ENCODE measurements around the gene BCCIP. TPM values are rescaled to one million over a fixed set of nuclear protein-coding genes. Genes with fewer than 3 reads are reported as not detected.

Gene BCCIP
- total RNA-seq (10 to 100 TPM; 44.5 to 52.4 (median 48.0) TPM), polyA plus RNA-seq (61.2 TPM)
- long read RNA-seq, donor 1, transcript BCCIP-202 (7 exons, 2,337 nt): major isoform, 38 of 93 reads
- long read RNA-seq, donor 1, transcript BCCIP-201 (7 exons, 1,236 nt): minor isoform, 30 of 93 reads
- long read RNA-seq, donor 1, transcript BCCIP-203 (8 exons, 1,433 nt): minor isoform, 16 of 93 reads
- long read RNA-seq, donor 1, partial matches to known transcripts: 3 of 93 reads
- long read RNA-seq, donor 1, other reads (novel, unspliced or antisense): 6 of 93 reads
- long read RNA-seq, donor 2, transcript BCCIP-202 (7 exons, 2,337 nt): major isoform, 13 of 33 reads
- long read RNA-seq, donor 2, transcript BCCIP-201 (7 exons, 1,236 nt): minor isoform, 11 of 33 reads
- long read RNA-seq, donor 2, transcript BCCIP-203 (8 exons, 1,433 nt): minor isoform, 6 of 33 reads
- long read RNA-seq, donor 2, partial matches to known transcripts: 3 of 33 reads
- long read RNA-seq, donor 2, other reads (novel, unspliced or antisense): 0 of 33 reads
- long read RNA-seq, donor 3, transcript BCCIP-203 (8 exons, 1,433 nt): minor isoform, 22 of 154 reads
- long read RNA-seq, donor 3, transcript BCCIP-201 (7 exons, 1,236 nt): major isoform, 59 of 154 reads
- long read RNA-seq, donor 3, transcript BCCIP-202 (7 exons, 2,337 nt): minor isoform, 57 of 154 reads
- long read RNA-seq, donor 3, partial matches to known transcripts: 9 of 154 reads
- long read RNA-seq, donor 3, other reads (novel, unspliced or antisense): 7 of 154 reads
- long read RNA-seq, donor 4, transcript BCCIP-201 (7 exons, 1,236 nt): minor isoform, 9 of 26 reads
- long read RNA-seq, donor 4, transcript BCCIP-202 (7 exons, 2,337 nt): major isoform, 12 of 26 reads
- long read RNA-seq, donor 4, partial matches to known transcripts: 1 of 26 reads
- long read RNA-seq, donor 4, other reads (novel, unspliced or antisense): 1 of 26 reads

DNA sequence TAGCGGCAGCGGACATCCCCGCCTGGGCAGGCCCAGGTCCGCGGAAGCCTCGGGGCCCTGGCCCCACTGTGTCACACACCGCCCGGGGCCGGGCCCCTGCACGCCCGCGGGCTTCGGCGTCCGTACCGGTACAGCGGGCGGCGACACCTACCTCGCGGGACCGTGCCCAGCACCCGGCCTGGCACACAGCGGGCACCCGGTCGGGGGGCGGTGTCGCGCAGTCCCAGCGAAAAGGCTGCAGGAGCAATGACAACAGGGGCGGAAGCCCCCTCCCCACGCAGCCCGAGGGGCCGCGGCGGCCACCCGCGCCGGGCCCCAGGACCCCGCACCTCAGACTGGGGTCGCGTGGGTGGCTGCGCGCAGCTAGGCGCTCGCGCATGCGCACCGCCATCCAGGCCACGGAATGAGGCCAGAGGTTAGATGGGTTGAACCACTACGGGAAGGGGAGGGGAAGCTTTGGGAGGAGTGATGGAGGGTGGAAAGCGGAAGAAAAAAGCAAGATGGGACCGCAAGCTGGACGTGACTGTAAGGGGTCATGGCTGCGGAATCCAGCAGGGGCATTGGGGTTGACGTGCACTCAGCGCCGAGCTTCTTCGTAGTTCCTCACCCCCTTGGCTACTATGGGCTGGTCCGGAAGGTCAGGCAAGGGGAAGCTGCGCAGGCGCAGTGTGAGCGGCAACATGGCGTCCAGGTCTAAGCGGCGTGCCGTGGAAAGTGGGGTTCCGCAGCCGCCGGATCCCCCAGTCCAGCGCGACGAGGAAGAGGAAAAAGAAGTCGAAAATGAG is at the start of gene BCCIP, which contains the start of gene UROS:
Gene BCCIP, plus strand, starts transcription at position 669 of the 785 bp plus-strand sequence. Its CDS starts 12 bp downstream, at position 681.
Gene UROS, minus strand, starts transcription at position 381 of the 785 bp plus-strand sequence. CDS start 6,759 bp downstream, outside the sequence.
- WGBS: under 1% methylated on average over 74 of the region's 74 CpGs
- no peaks in the 10 kb centered on the region for H3K9me3 ChIP-seq (ENCODE audit: control insufficient read depth, low read length)
- intact Hi-C loops (cut with DNase I): no loop called here
- DNase-seq (peak; percentile 94 to 97 (median 96)), ATAC-seq (peak; percentile 94)
- H3K4me3 ChIP-seq (ENCODE audit: low read length): peak within 1 kb of the TSS; percentile 84
- H3K4me1 ChIP-seq (ENCODE audit: control insufficient read depth, insufficient read depth, low read length): peaks cover 6% of the 10 kb centered on the region
- no peaks in the 10 kb centered on the region for H3K27me3 ChIP-seq (ENCODE audit: control insufficient read depth, insufficient read depth)
- H3K27ac ChIP-seq (ENCODE audit: low read length): peak within 1 kb of the TSS; percentile 82

DNA sequence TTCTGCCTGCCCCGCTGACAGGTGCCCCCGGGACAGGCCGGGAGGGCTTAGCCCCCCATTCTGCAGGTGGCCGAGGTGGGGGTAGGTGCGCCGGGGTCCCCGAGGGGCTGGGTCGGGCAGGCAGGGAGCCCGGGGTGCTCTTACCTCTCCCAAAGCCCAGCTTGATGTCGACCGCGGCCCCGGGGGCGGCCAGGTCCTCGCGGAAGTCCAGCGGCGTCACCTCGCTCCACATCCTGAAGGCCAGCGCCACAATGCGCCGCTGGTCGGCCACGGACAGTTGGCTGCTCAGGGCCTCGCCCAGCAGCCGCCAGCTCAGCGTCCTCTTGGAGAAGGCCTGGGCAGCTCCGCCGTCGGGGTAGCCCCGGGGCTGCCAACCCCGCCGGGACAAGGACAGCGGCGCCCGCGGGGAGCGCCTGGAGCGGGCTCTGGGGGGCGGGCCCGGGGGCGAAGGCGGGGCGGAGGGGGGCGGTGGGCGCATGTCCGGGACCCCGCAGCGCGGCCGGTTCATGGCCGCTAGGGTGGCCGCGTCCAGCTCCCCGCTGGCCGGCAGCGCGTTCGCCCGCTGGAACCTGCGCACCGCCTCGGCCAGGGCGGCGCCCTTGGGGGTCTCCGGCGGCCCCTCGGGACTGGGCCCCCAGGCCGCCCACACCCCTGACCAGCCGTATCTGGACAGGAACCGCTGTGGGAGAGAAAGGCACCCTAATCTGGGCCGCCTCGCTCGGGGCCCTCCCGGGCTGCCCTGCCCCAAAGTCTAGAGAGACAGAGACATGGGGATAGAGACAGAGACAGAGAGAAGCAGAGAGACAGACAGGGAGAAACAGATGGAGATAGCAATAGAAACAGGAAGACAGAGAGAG is 49.4 kb upstream of the BCCIP start:
- H3K4me3 ChIP-seq (ENCODE audit: low read length): no peak overlapping the region
- no peaks in the 10 kb centered on the region for H3K9me3 ChIP-seq (ENCODE audit: control insufficient read depth, low read length)
- H3K27me3 ChIP-seq (ENCODE audit: control insufficient read depth, insufficient read depth): no peaks in the 10 kb centered on the region
- no peaks in the 10 kb centered on the region for H3K4me1 ChIP-seq (ENCODE audit: control insufficient read depth, insufficient read depth, low read length)
- 70% methylated on average over 75 of the region's 75 CpGs for WGBS
- no peak overlapping the region for H3K27ac ChIP-seq (ENCODE audit: low read length)
- ATAC-seq (peak; percentile 17 to 25), DNase-seq (no peak)
- intact Hi-C loops (cut with DNase I): no loop called here

DNA sequence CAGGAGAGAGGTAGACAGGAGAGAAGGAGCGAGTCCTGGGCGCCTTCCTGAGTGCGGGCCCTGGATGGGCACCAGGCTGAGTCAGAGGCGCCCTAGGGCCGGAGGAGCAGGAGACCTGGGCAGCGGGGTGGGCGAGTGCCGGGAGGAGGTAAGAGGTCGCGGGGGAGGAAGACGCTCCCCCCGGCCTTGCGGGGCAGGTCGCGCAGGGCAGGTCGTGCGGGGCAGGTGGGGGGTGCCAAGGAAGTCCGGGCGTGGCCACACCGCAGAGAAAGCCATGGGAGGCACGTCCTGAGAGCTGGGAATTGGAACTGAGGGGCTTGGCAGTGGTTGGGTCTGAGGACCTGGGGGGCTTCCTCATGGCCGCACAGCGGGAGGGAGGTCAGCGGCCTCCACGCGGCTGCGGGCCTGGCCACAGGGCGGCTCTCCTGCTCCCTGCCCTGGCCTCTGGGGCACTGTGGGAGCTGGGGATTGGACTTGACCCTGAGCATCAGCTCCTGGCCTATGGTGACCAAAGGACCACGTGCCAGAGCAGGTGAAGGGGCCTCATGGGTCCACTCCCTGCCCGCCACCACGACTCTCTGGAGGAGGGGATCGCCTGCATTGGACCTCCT is 48.7 kb upstream of the BCCIP start:
- intact Hi-C loops (cut with DNase I): no loop called here
- DNase-seq (no peak), ATAC-seq (no peak)
- Histone ChIP-seq H3K4me1 (ENCODE audit: control insufficient read depth, insufficient read depth, low read length) (no peaks in the 10 kb centered on the region), H3K27ac (ENCODE audit: low read length) (no peak overlapping the region), H3K27me3 (ENCODE audit: control insufficient read depth, insufficient read depth) (no peaks in the 10 kb centered on the region), H3K9me3 (ENCODE audit: control insufficient read depth, low read length) (no peaks in the 10 kb centered on the region), H3K4me3 (ENCODE audit: low read length) (no peak overlapping the region)
- 91% methylated on average over 32 of the region's 32 CpGs for WGBS

DNA sequence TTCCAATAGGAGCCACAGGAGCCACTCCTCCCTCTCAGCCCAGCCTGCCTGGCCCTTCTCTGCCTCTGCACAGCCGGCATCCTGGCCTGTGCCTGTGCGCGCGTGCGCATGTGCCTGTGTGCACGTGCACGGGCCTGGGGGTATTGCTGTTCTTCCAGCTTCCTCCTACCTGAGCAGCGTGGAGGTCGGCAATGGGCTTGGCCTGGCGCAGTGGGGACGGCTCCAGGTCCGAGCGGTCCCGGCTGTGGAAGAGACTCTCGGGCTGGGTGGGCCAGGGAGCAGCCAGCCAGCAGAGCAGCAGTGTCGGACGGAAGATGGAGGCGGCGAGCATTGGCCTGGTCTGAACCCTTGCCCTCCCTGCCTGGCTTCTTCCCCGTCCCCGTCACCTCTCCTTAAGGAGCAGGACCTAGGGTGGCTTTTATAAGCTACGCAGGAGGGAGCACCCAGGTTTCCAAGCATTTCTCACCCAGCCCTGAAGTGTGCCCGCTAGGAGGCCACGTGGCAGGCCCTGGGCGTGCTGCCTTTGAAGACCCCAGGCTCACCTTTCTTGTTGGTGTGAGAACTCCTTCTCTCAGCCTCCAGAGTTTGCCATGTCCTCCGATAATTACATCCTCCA is 47.7 kb upstream of the BCCIP start, which contains the start of gene MMP21:
Gene MMP21, minus strand, starts transcription at position 331 of the 616 bp plus-strand sequence. Its CDS starts 0 bp downstream, at position 331.
- H3K9me3 ChIP-seq (ENCODE audit: control insufficient read depth, low read length): no peaks in the 10 kb centered on the region
- H3K4me3 ChIP-seq (ENCODE audit: low read length): no peak within 1 kb of the TSS
- WGBS: 93% methylated on average over 26 of the region's 26 CpGs
- H3K4me1 ChIP-seq (ENCODE audit: control insufficient read depth, insufficient read depth, low read length): no peaks in the 10 kb centered on the region
- H3K27me3 ChIP-seq (ENCODE audit: control insufficient read depth, insufficient read depth): no peaks in the 10 kb centered on the region
- ATAC-seq (no peak), DNase-seq (no peak)
- H3K27ac ChIP-seq (ENCODE audit: low read length): no peak within 1 kb of the TSS
- intact Hi-C loops (cut with DNase I): no loop called here

DNA sequence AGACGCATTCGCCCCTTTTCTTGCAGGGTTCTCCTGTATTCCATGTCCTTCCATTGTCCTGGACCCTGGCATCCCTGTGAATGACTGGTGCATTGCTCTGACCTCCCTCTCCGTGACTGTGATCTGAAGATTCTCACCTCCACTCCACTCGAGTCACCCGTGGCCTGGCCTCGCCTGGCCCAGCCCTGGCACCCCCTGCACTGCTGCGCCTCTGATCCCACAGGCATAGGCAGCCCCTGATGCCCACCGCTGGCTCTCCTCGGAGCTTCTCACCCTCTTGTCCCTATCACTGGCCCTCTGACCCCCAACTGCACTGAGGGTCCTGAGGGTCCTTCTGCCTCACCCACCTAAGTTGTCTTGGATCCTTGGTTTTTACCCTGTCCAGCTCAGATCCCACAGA is 45.5 kb upstream of the BCCIP start:
- H3K9me3 ChIP-seq (ENCODE audit: control insufficient read depth, low read length): no peaks in the 10 kb centered on the region
- no peak overlapping the region for H3K4me3 ChIP-seq (ENCODE audit: low read length)
- no peak for DNase-seq
- WGBS: 89% methylated on average over 9 of the region's 9 CpGs
- no peak for ATAC-seq
- no peaks in the 10 kb centered on the region for H3K27me3 ChIP-seq (ENCODE audit: control insufficient read depth, insufficient read depth)
- intact Hi-C loops (cut with DNase I): no loop called here
- no peak overlapping the region for H3K27ac ChIP-seq (ENCODE audit: low read length)
- no peaks in the 10 kb centered on the region for H3K4me1 ChIP-seq (ENCODE audit: control insufficient read depth, insufficient read depth, low read length)

DNA sequence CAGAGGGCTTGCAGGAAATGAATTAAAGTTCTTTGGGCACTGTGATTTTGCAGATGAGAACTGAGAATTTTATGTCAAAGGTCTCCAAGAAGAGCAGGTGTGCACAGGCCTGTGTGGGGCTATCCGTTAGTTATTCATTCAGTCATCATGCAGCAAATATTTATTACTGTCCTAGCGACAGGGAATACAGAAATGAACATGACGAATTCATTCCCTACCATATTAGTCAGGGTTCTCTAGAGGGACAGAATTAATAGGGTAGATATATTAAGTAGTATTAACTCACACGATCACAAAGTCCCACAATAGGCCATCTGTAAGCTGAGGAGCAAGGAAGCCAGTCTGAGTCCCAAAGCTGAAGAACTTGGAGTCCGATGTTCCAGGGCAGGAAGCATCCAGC is 44.8 kb upstream of the BCCIP start:
- DNase-seq (no peak), ATAC-seq (no peak)
- Histone ChIP-seq H3K27ac (ENCODE audit: low read length) (no peak overlapping the region), H3K9me3 (ENCODE audit: control insufficient read depth, low read length) (no peaks in the 10 kb centered on the region), H3K4me1 (ENCODE audit: control insufficient read depth, insufficient read depth, low read length) (no peaks in the 10 kb centered on the region), H3K27me3 (ENCODE audit: control insufficient read depth, insufficient read depth) (no peaks in the 10 kb centered on the region), H3K4me3 (ENCODE audit: low read length) (no peak overlapping the region)
- intact Hi-C loops (cut with DNase I): no loop called here
- WGBS: 53% methylated on average over 5 of the region's 5 CpGs

DNA sequence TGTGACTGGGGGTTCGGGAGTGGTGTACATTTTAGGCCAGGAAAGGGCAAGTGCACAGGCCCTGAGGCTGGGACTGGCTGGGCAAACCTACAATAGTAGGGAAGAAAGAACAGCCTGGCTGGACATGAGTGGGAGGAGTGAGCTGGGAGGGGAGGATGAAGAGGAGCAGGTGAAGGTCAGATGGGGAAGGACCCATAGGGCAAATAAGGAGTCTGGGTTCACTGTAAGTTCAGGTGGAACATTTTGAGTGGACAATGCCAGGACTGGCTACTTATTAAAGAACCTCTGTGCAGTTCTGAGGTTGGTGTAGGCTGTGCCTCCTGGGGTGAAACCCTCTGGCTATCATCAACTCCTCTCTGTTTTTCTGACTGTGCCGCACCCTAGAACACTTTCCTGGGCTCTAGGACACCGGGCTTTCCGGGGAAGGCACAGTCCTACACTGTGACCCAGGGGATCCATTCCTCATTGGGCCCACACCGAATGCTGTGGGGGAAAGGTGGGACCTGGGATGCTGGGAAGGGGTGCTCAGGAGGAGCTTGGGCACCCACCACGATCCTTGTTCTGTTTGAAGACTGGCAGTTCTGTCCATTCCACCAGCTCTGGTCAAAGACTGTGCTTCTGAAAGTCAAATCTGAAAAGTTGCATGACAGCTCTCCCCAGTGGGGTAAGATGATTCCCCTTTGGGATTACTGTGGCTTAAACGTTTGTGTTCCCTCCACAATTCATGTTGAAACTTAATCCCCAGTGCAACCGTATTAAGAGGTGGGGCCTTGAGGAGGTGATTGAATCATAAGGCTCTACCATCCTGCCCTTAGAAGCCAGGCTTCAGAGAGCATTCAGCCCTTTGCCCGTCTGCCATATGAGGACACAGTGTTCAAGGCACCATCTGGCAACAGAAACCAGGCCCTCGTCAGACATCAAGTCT is 43.7 kb upstream of the BCCIP start:
- H3K9me3 ChIP-seq (ENCODE audit: control insufficient read depth, low read length): no peaks in the 10 kb centered on the region
- intact Hi-C loops (cut with DNase I): no loop called here
- H3K27ac ChIP-seq (ENCODE audit: low read length): no peak overlapping the region
- WGBS: 78% methylated on average over 10 of the region's 10 CpGs
- no peak for ATAC-seq
- H3K4me1 ChIP-seq (ENCODE audit: control insufficient read depth, insufficient read depth, low read length): no peaks in the 10 kb centered on the region
- no peak overlapping the region for H3K4me3 ChIP-seq (ENCODE audit: low read length)
- DNase-seq: no peak
- no peaks in the 10 kb centered on the region for H3K27me3 ChIP-seq (ENCODE audit: control insufficient read depth, insufficient read depth)

DNA sequence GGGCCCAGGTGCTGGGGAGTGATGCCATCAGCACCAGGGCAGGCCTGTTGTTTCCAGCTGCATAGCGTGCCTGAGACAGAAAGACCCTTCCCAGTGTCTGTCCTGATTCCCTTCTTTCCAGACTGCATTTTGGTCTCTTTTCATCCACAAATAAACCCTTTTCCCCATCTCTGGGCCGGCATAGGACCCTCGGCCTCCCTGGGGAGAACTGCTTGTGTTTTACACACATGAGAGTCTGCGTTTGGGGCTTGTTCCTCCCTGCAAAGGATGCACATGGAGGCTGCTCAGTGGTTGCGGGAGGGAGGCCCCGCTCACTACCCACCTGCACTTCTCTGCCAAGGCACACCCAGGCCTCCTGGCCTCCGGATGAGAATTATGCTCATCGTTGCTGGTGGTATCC is 42.0 kb upstream of the BCCIP start:
- DNase-seq: no peak
- no peak overlapping the region for H3K27ac ChIP-seq (ENCODE audit: low read length)
- H3K4me3 ChIP-seq (ENCODE audit: low read length): no peak overlapping the region
- no peaks in the 10 kb centered on the region for H3K4me1 ChIP-seq (ENCODE audit: control insufficient read depth, insufficient read depth, low read length)
- no peaks in the 10 kb centered on the region for H3K9me3 ChIP-seq (ENCODE audit: control insufficient read depth, low read length)
- intact Hi-C loops (cut with DNase I): no loop called here
- ATAC-seq: no peak
- WGBS: 96% methylated on average over 8 of the region's 8 CpGs
- no peaks in the 10 kb centered on the region for H3K27me3 ChIP-seq (ENCODE audit: control insufficient read depth, insufficient read depth)

DNA sequence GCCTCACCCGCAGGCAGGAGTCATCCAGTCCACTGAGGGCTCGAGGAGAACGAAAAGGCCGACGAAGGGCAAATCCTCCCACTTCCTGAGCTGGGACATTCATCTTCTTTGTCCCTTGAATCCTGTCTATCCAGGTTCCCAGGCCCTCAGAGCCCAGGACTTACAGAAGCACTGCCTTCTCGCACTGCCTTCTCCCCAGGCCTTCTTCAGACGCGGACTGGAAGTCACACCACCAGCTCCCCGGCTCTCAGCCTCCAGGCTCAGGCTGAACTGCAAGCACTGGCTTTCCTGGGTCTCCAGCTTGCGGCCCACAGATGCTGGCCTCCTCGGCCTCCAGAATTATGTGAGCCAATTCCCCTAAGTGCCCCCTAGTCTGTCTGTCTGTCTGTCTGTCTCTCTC is 41.3 kb upstream of the BCCIP start:
- DNase-seq (no peak), ATAC-seq (no peak)
- no peaks in the 10 kb centered on the region for H3K4me1 ChIP-seq (ENCODE audit: control insufficient read depth, insufficient read depth, low read length)
- intact Hi-C loops (cut with DNase I): no loop called here
- no peak overlapping the region for H3K4me3 ChIP-seq (ENCODE audit: low read length)
- WGBS: 79% methylated on average over 11 of the region's 11 CpGs
- no peaks in the 10 kb centered on the region for H3K27me3 ChIP-seq (ENCODE audit: control insufficient read depth, insufficient read depth)
- H3K9me3 ChIP-seq (ENCODE audit: control insufficient read depth, low read length): no peaks in the 10 kb centered on the region
- no peak overlapping the region for H3K27ac ChIP-seq (ENCODE audit: low read length)

Measured in right cardiac atrium (tissue), 5 donors.